IMR-90 (cell line): ENCODE measurements around the gene AGAP2. TPM values are rescaled to one million over a fixed set of nuclear protein-coding genes. Genes with fewer than 3 reads are reported as not detected.

ENCODE experiments used
- ATAC-seq: fragments of 200-7000 bp; cut with Tn5 transposase; 2 replicates; pipeline ENCODE4 v1.9.1; 2020; ENCODE audit warnings: low read depth, mild to moderate bottlenecking, moderate library complexity
- BruUV-seq: library from RNA; stranded (reverse); fragments of 400-500 nt; replicated peaks from 2 replicates; lab custom pipeline; 2021; lab: Mats Ljungman, UMichigan
- CTCF ChIA-PET: fragments of 300-600 bp; formaldehyde crosslinking; extraction: SDS; loops from one replicate; lab custom pipeline; 2021; ENCODE audit warnings: antibody characterized with exemption; lab: Yijun Ruan, JAX
- POLR2A ChIA-PET: fragments of 300-600 bp; sonication (Branson Sonifier 250); formaldehyde crosslinking; loops from one replicate; lab custom pipeline; 2022; ENCODE audit warnings: antibody characterized with exemption; ENCODE audit not compliant: unreplicated experiment; lab: Charles Lee
- DNase-seq: peaks from one replicate; pipeline ENCODE4 v3.0.0; 2013
- H2AFZ ChIP-seq: replicated peaks from 2 replicates; pipeline ENCODE3; 2013; ENCODE audit warnings: low read length, mild to moderate bottlenecking; ENCODE audit not compliant: poor library complexity
- H2AK5ac ChIP-seq: 2 replicates; pipeline ENCODE4 v1.6.1; 2013; ENCODE audit warnings: low read depth, low read length, inconsistent platforms
- H2AK9ac ChIP-seq: replicated peaks from 2 replicates; pipeline ENCODE3; 2013; ENCODE audit warnings: mild to moderate bottlenecking, low read depth, low read length, moderate library complexity; ENCODE audit not compliant: poor library complexity
- H2BK120ac ChIP-seq: 2 replicates; pipeline ENCODE4 v1.6.1; 2013; ENCODE audit warnings: low read depth, low read length, inconsistent platforms
- H2BK15ac ChIP-seq: 3 replicates; pipeline ENCODE4 v1.6.1; 2013; ENCODE audit warnings: low read depth, low read length, inconsistent platforms
- H2BK20ac ChIP-seq: 2 replicates; pipeline ENCODE4 v1.6.1; 2013; ENCODE audit warnings: low read depth, mild to moderate bottlenecking, inconsistent platforms, low read length, moderate library complexity
- H2BK5ac ChIP-seq: 2 replicates; pipeline ENCODE4 v1.6.1; 2013; ENCODE audit warnings: mild to moderate bottlenecking, low read depth, low read length, inconsistent platforms; ENCODE audit not compliant: poor library complexity, severe bottlenecking
- H3K14ac ChIP-seq: replicated peaks from 2 replicates; pipeline ENCODE4 v1.6.1; 2013; ENCODE audit warnings: low read depth, low read length, inconsistent platforms
- H3K18ac ChIP-seq: 2 replicates; pipeline ENCODE4 v1.6.1; 2013; ENCODE audit warnings: low read depth, low read length, control low read depth
- H3K23ac ChIP-seq: 2 replicates; pipeline ENCODE4 v1.6.1; 2013; ENCODE audit warnings: low read depth, low read length, inconsistent platforms
- H3K27ac ChIP-seq: 2 replicates; pipeline ENCODE4 v1.5.1; 2013; ENCODE audit warnings: mild to moderate bottlenecking, control low read depth, low read length; ENCODE audit not compliant: insufficient read depth
- H3K27me3 ChIP-seq: 2 replicates; pipeline ENCODE4 v1.6.1; 2013; ENCODE audit warnings: low read length; ENCODE audit not compliant: control insufficient read depth, insufficient read depth
- H3K36me3 ChIP-seq: 2 replicates; pipeline ENCODE4 v1.6.1; 2013; ENCODE audit warnings: low read length, mixed read lengths; ENCODE audit not compliant: control insufficient read depth, insufficient read depth
- H3K4ac ChIP-seq: 2 replicates; pipeline ENCODE4 v1.6.1; 2013; ENCODE audit warnings: low read depth, low read length, inconsistent platforms
- H3K4me1 ChIP-seq: 2 replicates; pipeline ENCODE4 v1.6.1; 2013; ENCODE audit warnings: low read length, mixed read lengths; ENCODE audit not compliant: control insufficient read depth, insufficient read depth
- H3K4me2 ChIP-seq: 2 replicates; pipeline ENCODE4 v1.6.1; 2013; ENCODE audit warnings: low read depth, mild to moderate bottlenecking, control low read depth, low read length, moderate library complexity
- H3K4me3 ChIP-seq: 2 replicates; pipeline ENCODE4 v1.5.1; 2013; ENCODE audit warnings: low read depth, mild to moderate bottlenecking, control low read depth, low read length, moderate library complexity; ENCODE audit not compliant: insufficient read depth
- H3K56ac ChIP-seq: 2 replicates; pipeline ENCODE4 v1.6.1; 2013; ENCODE audit warnings: low read length, inconsistent platforms; ENCODE audit not compliant: insufficient read depth; ENCODE audit errors: extremely low read depth
- H3K79me1 ChIP-seq, 2 experiments: 2 replicates each; pipeline ENCODE4 v1.6.1; 2013; ENCODE audit warnings: low read length in 2 of 2, inconsistent platforms in 1 of 2, low read depth in 1 of 2
- H3K9ac ChIP-seq: 2 replicates; pipeline ENCODE4 v1.6.1; 2013; ENCODE audit warnings: low read depth, low read length, control low read depth
- H3K9me1 ChIP-seq: 2 replicates; pipeline ENCODE4 v1.6.1; 2013; ENCODE audit warnings: low read length, inconsistent platforms; ENCODE audit not compliant: insufficient read depth
- H3K9me3 ChIP-seq: 2 replicates; pipeline ENCODE4 v1.6.1; 2013; ENCODE audit warnings: low read length; ENCODE audit not compliant: control insufficient read depth, insufficient read depth
- H4K20me1 ChIP-seq: 2 replicates; pipeline ENCODE4 v1.6.1; 2013; ENCODE audit warnings: low read length, inconsistent platforms; ENCODE audit not compliant: insufficient read depth
- H4K5ac ChIP-seq: 2 replicates; pipeline ENCODE4 v1.6.1; 2013; ENCODE audit warnings: mild to moderate bottlenecking, low read depth, low read length, control low read depth
- H4K8ac ChIP-seq, 2 experiments: 2 replicates each; pipeline ENCODE4 v1.6.1; 2013; ENCODE audit warnings: low read depth in 2 of 2, low read length in 2 of 2, control low read depth in 1 of 2, inconsistent platforms in 1 of 2
- H4K91ac ChIP-seq: 2 replicates; pipeline ENCODE4 v1.6.1; 2013; ENCODE audit warnings: low read depth, low read length, inconsistent platforms; ENCODE audit not compliant: insufficient read depth
- BHLHE40 ChIP-seq: fragments of 150-350 bp; IDR thresholded peaks from 2 replicates; pipeline ENCODE4 v1.6.1; 2016; ENCODE audit warnings: mild to moderate bottlenecking, low read depth, low read length
- CEBPB ChIP-seq: IDR thresholded peaks from 2 replicates; pipeline ENCODE4 v1.6.1; 2012; ENCODE audit warnings: low read depth, low read length, improper control_type of control experiment
- CHD1 ChIP-seq: IDR thresholded peaks from 2 replicates; pipeline ENCODE4 v1.6.1; 2012; ENCODE audit warnings: low read depth, low read length, improper control_type of control experiment
- CTCF ChIP-seq: conservative IDR thresholded peaks from 2 replicates; pipeline ENCODE4 v1.5.1; 2012; ENCODE audit warnings: mild to moderate bottlenecking, low read depth, low read length, improper control_type of control experiment
- FOS ChIP-seq: fragments of 150-350 bp; IDR thresholded peaks from 2 replicates; pipeline ENCODE4 v1.6.1; 2016; ENCODE audit warnings: low read depth, low read length
- MAFK ChIP-seq: IDR thresholded peaks from 2 replicates; pipeline ENCODE4 v1.6.1; 2012; ENCODE audit warnings: low read depth, low read length, improper control_type of control experiment
- MAZ ChIP-seq: IDR thresholded peaks from 2 replicates; pipeline ENCODE4 v1.6.1; 2012; ENCODE audit warnings: low read depth, mild to moderate bottlenecking, low read length, improper control_type of control experiment, moderate library complexity, borderline replicate concordance
- MXI1 ChIP-seq: IDR thresholded peaks from 2 replicates; pipeline ENCODE4 v1.6.1; 2012; ENCODE audit warnings: low read depth, mild to moderate bottlenecking, low read length, moderate library complexity, borderline replicate concordance
- NFE2L2 ChIP-seq: fragments of 150-350 bp; IDR thresholded peaks from 2 replicates; pipeline ENCODE4 v1.6.1; 2016; ENCODE audit warnings: low read depth, mild to moderate bottlenecking, low read length
- POLR2A ChIP-seq: IDR thresholded peaks from 2 replicates; pipeline ENCODE4 v1.6.1; 2012; ENCODE audit warnings: mild to moderate bottlenecking, low read depth, low read length
- RAD21 ChIP-seq: IDR thresholded peaks from 2 replicates; pipeline ENCODE4 v1.6.1; 2012; ENCODE audit warnings: low read length, improper control_type of control experiment
- RCOR1 ChIP-seq: IDR thresholded peaks from 2 replicates; pipeline ENCODE4 v1.6.1; 2012; ENCODE audit warnings: mild to moderate bottlenecking, low read length, improper control_type of control experiment; ENCODE audit not compliant: insufficient replicate concordance
- RFX5 ChIP-seq: IDR thresholded peaks from 2 replicates; pipeline ENCODE4 v1.8.0; 2012; ENCODE audit warnings: low read depth, mild to moderate bottlenecking, low read length, moderate library complexity
- SMC3 ChIP-seq: fragments of 150-350 bp; IDR thresholded peaks from 2 replicates; pipeline ENCODE4 v1.6.1; 2016; ENCODE audit warnings: low read depth, mild to moderate bottlenecking, antibody characterized with exemption, low read length, moderate library complexity
- WGBS, 2 experiments: methylation state at CpG; one replicate each; pipeline versions ENCODE4 v1.1.5 to v1.1.7; 2013; ENCODE audit warnings: missing lambda C conversion rate in 2 of 2; ENCODE audit not compliant: insufficient read length in 1 of 2; ENCODE audit errors: extremely low coverage in 2 of 2; 5-methylcytosine and 5-hydroxymethylcytosine counted together
- dilution Hi-C: fragments of 300-500 bp; cut with HindIII; formaldehyde crosslinking; loops from one replicate; pipeline ENCODE4 v1.14.3; 2018; ENCODE audit warnings: low sequenced_read_pairs; ENCODE audit not compliant: unreplicated experiment
- in situ Hi-C: fragments of 300-500 bp; cut with MboI; formaldehyde crosslinking; loops from 3 replicates; pipeline ENCODE4 v1.14.3; 2019; ENCODE audit warnings: low sequenced_read_pairs, inconsistent platforms, mixed read lengths
- intact Hi-C: fragments of 100-400 bp; cut with micrococcal nuclease; formaldehyde crosslinking; loops from 2 replicates; pipeline ENCODE4 v1.10.0; 2022
- polyA plus RNA-seq, 3 experiments: library from polyadenylated mRNA; depleted of rRNA; stranded (reverse); fragments of >200 nt; gene quantifications; 2 replicates each; pipeline ENCODE4 v1.2.3, GENCODE V29; 2012; ENCODE audit warnings: low replicate concordance in 1 of 3
- total RNA-seq: library from RNA; depleted of rRNA; stranded (reverse); fragments of >200 nt; gene quantifications from 2 replicates; pipeline ENCODE4 v1.2.3, GENCODE V29; 2012
- TF ChIP-seq, protein P1 (sequence below): fragments of 150-350 bp; IDR thresholded peaks from 2 replicates; pipeline ENCODE4 v1.6.1; 2016; ENCODE audit warnings: low read depth, mild to moderate bottlenecking, low read length, moderate library complexity, borderline replicate concordance
- TF ChIP-seq, protein P2 (sequence below): fragments of 150-350 bp; IDR thresholded peaks from 2 replicates; pipeline ENCODE4 v1.6.1; 2017; ENCODE audit warnings: mild to moderate bottlenecking, antibody characterized with exemption, low read length, low read depth

The AGAP2 gene
- total and polyA plus RNA-seq, 2 of the 4 experiments (the other 2 are of a cell fraction): 0.03 to 0.18 TPM

- Histone ChIP-seq H4K5ac (no peak overlapping the region), H4K20me1 (no peaks in the 10 kb centered on the region), H3K4ac (no peak overlapping the region), H3K4me2 (no peak overlapping the region), H2BK20ac (no peak overlapping the region), H2AK9ac (no peak overlapping the region), H3K9me3 (no peaks in the 10 kb centered on the region), H4K8ac (no peak overlapping the region), H4K91ac (no peak overlapping the region; the same call in 1 of the 2 replicates), H3K4me3 (no peak overlapping the region), H3K9me1 (no peaks in the 10 kb centered on the region), H3K14ac (no peak overlapping the region), H2AFZ (no peak overlapping the region), H2BK120ac (no peak overlapping the region), H2BK5ac (no peak overlapping the region), H2AK5ac (no peak overlapping the region), H3K27ac (no peak overlapping the region), H3K36me3 (peaks cover 8% of the 10 kb centered on the region), H3K79me1 (peaks cover 13 to 26% of the 10 kb centered on the region in 2 experiments; a peak in 3 of 4 replicates), H3K23ac (no peak overlapping the region), H3K56ac (no peak overlapping the region), H2BK15ac (no peak overlapping the region), H3K9ac (no peak overlapping the region), H3K27me3 (no peaks in the 10 kb centered on the region), H3K18ac (no peak overlapping the region), H3K4me1 (0 out of 2 replicates have a peak, but pooled peaks cover 2% of the 10 kb centered on the region)
- TF ChIP-seq POLR2A (no peak), RCOR1 (no peak), MXI1 (no peak), FOS (no peak), MAZ (no peak), BHLHE40 (no peak), CEBPB (no peak), SMC3 (no peak), RFX5 (no peak), CTCF (no peak), RAD21 (no peak), NFE2L2 (no peak), MAFK (no peak), CHD1 (no peak)
- TF ChIP-seq, protein P1, sequence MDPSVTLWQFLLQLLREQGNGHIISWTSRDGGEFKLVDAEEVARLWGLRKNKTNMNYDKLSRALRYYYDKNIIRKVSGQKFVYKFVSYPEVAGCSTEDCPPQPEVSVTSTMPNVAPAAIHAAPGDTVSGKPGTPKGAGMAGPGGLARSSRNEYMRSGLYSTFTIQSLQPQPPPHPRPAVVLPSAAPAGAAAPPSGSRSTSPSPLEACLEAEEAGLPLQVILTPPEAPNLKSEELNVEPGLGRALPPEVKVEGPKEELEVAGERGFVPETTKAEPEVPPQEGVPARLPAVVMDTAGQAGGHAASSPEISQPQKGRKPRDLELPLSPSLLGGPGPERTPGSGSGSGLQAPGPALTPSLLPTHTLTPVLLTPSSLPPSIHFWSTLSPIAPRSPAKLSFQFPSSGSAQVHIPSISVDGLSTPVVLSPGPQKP: no peak
- TF ChIP-seq, protein P2, sequence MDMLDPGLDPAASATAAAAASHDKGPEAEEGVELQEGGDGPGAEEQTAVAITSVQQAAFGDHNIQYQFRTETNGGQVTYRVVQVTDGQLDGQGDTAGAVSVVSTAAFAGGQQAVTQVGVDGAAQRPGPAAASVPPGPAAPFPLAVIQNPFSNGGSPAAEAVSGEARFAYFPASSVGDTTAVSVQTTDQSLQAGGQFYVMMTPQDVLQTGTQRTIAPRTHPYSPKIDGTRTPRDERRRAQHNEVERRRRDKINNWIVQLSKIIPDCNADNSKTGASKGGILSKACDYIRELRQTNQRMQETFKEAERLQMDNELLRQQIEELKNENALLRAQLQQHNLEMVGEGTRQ: no peak
- POLR2A ChIA-PET: no interaction called here
- in situ Hi-C loops: no loop called here
- ATAC-seq (no peak), DNase-seq (no peak)
- intact Hi-C loops: no loop called here
- no TSS peak for BruUV-seq
- dilution Hi-C loops: no loop called here
- 86% methylated on average over 1 of the region's 3 CpGs; no CpG with 5 or more reads in 1 of the 2 experiments for WGBS, 2 experiments
- CTCF ChIA-PET: no interaction called here
Measured at GRCh38 chr12:57781244-57781643, 42.7 kb upstream of the AGAP2 start.
